NCI-H2196 treated with DMSO at 0.1 percent for 48 hours (cell line): ENCODE data around the gene MLANA.

ENCODE experiments used
- DNase-seq: peaks from one replicate; lab custom pipeline; 2025; ENCODE audit not compliant: unreplicated experiment; lab: John Stamatoyannopoulos, UW

MLANA gene

DNA sequence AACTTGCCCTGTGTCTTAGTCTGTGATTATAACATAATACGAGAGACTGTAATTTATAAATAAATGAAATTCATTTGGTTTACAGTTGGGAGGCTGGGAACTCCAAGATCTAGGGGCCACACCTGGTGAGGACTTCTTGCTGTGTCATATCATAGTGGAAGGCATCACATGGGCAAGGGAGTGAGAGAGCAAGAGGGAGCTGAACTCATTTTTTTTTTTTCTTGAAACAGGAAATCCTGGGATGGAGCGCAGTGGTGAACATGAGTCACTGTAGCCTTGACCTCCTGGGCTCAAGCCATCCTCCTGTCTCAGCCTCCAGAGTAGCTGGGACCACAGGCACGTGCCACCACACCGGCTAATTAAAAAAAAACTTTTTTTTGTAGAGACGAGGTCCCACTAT lies 7.2 kb downstream of the MLANA start:
- no peak for DNase-seq

- no peak for DNase-seq
Measured at GRCh38 chr9:5899292-5899691, 8.6 kb downstream of the MLANA start.

DNA sequence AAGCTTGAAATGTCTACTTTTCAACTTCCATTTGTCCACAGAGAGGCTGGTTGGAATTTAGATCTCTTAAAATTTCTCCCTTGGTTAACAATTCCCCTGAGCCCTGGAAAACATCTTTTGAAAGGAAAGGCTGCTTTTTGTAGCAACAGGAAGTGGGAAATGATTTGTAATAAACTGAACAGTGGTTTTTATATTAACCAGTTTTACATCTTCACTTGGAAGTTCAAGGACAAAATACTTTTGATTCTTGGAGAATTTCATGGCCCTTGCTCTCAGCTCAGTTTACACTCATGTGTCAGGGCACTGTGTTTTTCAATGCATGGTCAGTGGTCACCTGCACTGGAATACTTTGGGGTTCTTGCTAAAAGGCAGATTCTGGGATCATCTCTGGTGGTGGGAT lies 9.9 kb downstream of the MLANA start:
- DNase-seq: no peak

- DNase-seq: no peak
Measured at GRCh38 chr9:5902377-5902776, 11.7 kb downstream of the MLANA start.

GRCh38 chr9:5908918-5909317 lies 18.2 kb downstream of the MLANA start:
- no peak for DNase-seq

DNA sequence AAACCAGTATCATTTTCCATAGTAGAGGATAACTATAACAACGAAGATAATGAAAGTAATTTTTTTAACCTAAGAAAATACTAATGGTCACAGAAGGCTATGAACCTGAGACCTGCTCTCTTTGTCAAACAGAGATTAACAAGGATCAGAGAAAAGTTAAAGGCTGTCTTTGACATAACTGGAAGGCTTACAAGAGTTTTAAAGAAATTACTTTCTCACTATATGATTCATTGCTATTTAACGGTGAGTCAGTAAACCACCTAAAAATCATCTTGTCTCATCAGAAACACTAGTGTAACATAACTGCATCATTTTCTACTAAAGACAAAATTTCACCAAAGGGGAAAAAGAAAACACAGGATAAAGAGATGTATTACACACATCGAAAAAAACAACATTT lies 19.3 kb downstream of the MLANA start:
- no peak for DNase-seq

- DNase-seq: no peak
Measured at GRCh38 chr9:5910413-5911057, 19.8 kb downstream of the MLANA start.

DNA sequence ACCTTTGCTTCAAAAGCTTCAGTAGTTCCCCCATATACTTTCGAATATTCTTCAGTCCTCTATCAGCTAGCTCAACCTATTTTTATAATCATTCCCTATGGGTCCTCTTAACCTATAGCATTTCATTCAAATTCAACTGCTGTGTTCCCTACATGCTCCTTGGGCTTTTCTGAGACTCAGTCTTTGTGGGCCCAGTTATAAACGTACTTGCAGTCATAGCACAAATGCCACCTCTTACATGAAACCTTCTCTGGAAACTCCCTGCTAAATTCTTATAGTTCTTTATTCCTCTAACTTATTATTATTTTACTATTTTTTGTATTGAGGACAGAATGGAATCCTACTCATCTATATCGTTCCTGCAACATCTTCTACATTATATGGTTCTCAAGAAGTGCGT lies 24.7 kb downstream of the MLANA start:
- no peak for DNase-seq

DNA sequence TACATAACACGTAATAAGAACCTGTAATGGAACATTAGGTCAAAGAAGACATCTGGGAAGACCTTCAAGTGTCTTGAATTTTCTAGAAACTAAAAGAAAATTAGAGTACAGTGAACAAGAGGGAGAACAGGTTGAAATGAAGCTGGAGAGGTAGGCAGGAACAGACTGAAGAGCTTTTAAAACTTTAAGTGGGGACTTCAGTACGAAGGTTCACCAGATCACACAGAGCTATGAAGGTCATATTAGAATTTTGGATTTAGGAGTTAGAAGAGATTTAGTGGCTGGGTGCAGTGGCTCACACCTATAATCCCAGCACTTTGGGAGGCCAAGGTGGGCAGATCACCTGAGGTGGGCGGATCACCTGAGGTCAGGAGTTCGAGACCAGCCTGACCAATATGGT lies 26.6 kb downstream of the MLANA start:
- no peak for DNase-seq

DNA sequence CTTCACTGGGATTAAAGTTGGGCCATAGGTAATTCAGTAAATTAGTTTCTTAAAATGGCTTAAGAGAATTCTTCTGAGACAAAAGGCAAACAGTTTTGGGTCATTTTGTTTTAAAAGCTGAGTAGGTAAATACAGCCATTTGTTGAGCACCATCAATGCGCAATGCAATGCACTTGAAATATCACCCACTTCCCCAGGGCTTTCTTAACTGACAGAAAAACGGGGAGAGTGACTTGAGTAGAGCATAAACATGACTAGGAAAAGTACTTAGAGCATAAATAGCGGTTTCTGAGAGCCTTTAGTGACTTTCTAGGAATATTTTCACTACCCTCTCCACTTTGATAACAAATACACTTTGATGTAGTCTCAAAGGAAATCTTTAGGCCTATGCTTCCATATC lies 27.2 kb downstream of the MLANA start:
- DNase-seq: no peak

DNA sequence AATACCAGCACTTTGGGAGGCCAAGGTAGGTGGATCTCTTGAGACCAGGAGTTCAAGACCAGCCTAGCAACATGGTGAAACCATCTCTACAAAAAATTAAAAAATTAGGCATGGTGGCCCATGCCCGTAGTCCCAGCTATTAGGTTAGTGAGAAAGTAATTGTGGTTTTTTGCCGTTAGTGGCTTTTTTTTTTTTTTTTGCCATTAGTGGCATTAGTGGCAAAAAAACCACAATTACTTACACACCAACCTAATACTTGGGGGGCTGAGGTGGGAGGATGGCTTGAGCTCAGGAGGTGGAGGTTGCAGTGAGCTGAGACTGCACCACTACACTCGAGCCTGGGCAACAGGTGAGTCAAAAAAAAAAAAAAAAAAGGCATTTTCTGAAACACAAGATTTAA lies 27.8 kb downstream of the MLANA start:
- DNase-seq: no peak

DNA sequence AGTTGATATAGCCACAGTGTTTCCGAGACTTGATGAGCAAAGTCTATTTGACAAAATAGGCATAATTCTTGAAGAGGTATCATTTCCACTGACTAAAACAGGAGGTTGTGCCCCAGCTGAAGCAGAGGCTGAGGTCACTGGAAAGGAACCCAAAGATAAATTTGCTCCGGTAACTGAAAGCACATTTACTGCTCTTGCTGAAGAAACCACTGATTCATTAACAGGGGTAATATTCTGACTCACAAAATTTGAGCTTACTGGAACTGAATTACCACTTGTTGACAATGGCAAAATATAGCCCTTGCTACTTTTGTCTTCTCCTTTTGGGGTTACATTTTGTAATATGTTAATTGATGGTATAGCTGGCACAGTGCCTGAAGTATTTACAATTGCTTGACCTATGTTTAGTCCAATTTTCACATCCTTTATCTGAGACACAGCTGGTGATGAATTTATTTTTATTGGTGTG lies 30.2 kb downstream of the MLANA start:
- no peak for DNase-seq

- DNase-seq: no peak
Measured at GRCh38 chr9:5922192-5922591, 31.5 kb downstream of the MLANA start.

GRCh38 chr9:5931657-5932056 lies 41.0 kb downstream of the MLANA start:
- DNase-seq: no peak

DNA sequence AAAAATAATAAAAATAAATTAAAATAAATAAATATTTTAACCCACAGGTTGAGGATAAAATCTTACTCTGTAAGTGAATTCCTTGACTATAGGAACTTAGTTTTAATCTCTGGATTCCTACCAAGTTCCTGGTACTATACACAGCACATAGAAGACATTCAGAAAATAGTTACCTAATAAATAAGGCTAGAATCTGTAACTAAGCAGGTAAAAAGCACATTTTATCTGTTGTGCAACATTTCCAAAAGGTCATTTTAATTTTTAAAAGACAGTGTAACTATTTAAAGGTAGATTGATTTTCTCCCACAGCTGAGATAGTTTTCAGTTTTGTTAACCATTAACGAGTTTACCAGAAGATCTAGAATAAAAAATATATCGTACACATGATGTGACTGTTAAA lies 47.8 kb downstream of the MLANA start:
- DNase-seq: no peak

GRCh38 chr9:5939530-5939929 lies 48.8 kb downstream of the MLANA start:
- DNase-seq: no peak

GRCh38 chr9:5941214-5941613 lies 50.5 kb downstream of the MLANA start:
- no peak for DNase-seq

DNA sequence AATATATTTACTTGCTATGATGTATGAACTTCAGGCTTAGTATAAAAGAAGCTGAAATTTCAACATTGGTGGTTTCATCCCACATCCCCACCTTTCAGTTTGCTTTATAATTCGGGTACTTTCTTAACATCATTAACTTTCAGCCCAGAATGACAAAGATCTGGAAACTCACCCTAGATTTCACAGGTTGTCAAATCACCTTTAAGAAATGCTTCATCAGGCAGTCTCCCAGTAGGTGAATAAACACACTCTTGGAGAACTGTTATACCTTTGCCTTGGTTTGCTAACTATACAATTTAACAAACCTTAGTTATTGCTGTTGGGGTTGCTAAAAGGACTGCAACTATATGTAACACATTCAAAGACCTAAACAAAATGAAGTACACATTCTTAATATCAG lies 54.4 kb downstream of the MLANA start:
- no peak for DNase-seq

- DNase-seq: peak; percentile 72
Measured at GRCh38 chr9:5947912-5948311, 57.2 kb downstream of the MLANA start.

DNA sequence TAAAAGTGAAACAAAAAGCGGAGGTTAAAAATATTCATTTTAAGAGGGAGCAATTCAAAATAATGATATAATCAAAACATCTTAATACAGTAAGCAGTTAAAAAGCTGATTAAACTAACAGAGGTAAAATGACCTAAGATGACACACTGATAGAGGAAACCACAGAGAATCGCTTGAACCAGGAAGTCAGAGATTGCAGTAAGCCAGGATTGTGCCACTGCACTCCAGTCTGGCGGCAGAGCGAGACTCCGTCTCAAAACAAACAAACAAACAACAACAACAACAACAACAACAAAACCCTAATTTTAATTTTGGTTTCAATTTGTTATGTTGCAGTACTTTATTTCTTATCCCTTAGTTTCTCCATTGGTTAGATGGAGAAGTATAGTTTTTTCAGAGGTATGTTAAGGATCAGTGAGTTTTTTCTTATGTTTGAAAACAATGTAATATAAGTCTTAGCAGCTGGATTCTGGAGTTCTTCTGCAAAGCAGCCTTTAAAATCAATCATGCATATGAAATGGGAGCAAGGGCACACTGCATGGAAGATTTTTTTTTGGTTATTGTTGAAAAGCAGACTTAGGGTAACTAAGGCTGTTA lies 58.5 kb downstream of the MLANA start:
- DNase-seq: peak; percentile 67

DNA sequence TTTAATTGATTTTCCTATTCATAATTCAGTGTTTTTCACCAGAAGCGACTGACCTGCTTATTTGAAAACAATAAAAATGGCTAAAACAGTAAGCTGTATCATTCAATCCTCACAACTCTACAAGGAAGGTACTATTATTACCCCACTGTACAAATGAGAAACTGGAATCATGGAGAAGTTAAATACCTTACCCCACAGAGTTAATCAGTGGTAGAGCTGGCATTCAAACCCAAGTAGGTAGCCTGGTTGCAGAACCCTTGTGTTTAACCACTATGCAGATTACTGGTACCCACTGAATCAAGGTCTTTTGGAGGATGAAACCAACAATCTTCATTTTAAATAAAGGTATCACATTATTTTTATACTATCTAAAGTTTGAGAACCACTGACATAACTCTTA lies 59.6 kb downstream of the MLANA start:
- DNase-seq: no peak

- DNase-seq: no peak
Measured at GRCh38 chr9:5951686-5952211, 61.1 kb downstream of the MLANA start.
